Adrenal gland (tissue), 12 donors: ENCODE results near the gene STIL. TPM values are rescaled to one million over a fixed set of nuclear protein-coding genes. Genes with fewer than 3 reads are reported as not detected.
"Not testable (repeated sequence)": the region's sequence is repeated elsewhere in the genome, so short reads cannot be mapped to it uniquely, and the experiment has no call there.

ENCODE experiments used
- DNase-seq, 7 donors: peaks; one replicate each; pipeline ENCODE4 v3.0.0-alpha.2; 2019 to 2020
- H3K27ac ChIP-seq, 5 donors: fragments of 200-600 bp; sonication (generic) in 4 of 5; 1 replicate in 3 of 5; 2 replicates in 2 of 5; pipeline versions ENCODE4 v1.5.1 to v1.8.0; 2016 to 2020; ENCODE audit warnings: mild to moderate bottlenecking in 1 of 5
- H3K27me3 ChIP-seq: fragments of 200-600 bp; 2 replicates; pipeline ENCODE4 v1.8.0; 2021
- H3K36me3 ChIP-seq, 2 donors: fragments of 200-600 bp; replicated peaks in 1 of 2; 1 replicate in 1 of 2; 2 replicates in 1 of 2; pipeline versions ENCODE4 v1.5.1 to v1.8.0; 2018 to 2022
- H3K4me1 ChIP-seq, 2 donors: fragments of 200-600 bp; replicated peaks in 1 of 2; 1 replicate in 1 of 2; 2 replicates in 1 of 2; pipeline versions ENCODE4 v1.5.1 to v1.8.0; 2018 to 2021
- H3K4me3 ChIP-seq, 4 donors: fragments of 200-600 bp; sonication (generic) in 3 of 4; one replicate each; pipeline ENCODE4 v1.5.1; 2016 to 2018
- H3K9me3 ChIP-seq, 3 donors: fragments of 200-600 bp; sonication (generic) in 1 of 3; replicated peaks in 1 of 3; 1 replicate in 2 of 3; 2 replicates in 1 of 3; pipeline versions ENCODE4 v1.5.1 to v1.8.0; 2016 to 2021
- CTCF ChIP-seq, 6 experiments: fragments of 450-650 bp in 4 of 6; fragments of 200-600 bp in 2 of 6; sonication (generic) in 1 of 6; IDR thresholded peaks; 1 replicate in 5 of 6; 2 replicates in 1 of 6; pipeline versions ENCODE4 v1.5.1 to v1.8.0; 2016 to 2021; ENCODE audit warnings: antibody characterized with exemption in 6 of 6, mild to moderate bottlenecking in 2 of 6, moderate library complexity in 1 of 6
- POLR2A ChIP-seq, 2 donors: fragments of 450-650 bp; IDR thresholded peaks; one replicate each; pipeline ENCODE4 v1.6.1; 2017; ENCODE audit warnings: antibody characterized with exemption in 2 of 2, mild to moderate bottlenecking in 2 of 2, moderate library complexity in 1 of 2
- WGBS, 4 donors: extraction: QIAGEN DNeasy Blood & Tissue Kit in 2 of 4; methylation state at CpG; one replicate each; pipeline versions ENCODE4 v1.1.5 to v1.1.7; 2013 to 2017; 5-methylcytosine and 5-hydroxymethylcytosine counted together
- intact Hi-C, 2 donors: fragments of 100-400 bp; cut with DNase I; formaldehyde crosslinking; loops; one replicate each; pipeline versions ENCODE4 v1.14.1 to v1.15.0; 2022 to 2023
- polyA plus RNA-seq, 3 donors: library from polyadenylated mRNA; stranded (reverse); fragments of 200-250 nt in 2 of 3; fragments of 350-450 nt in 1 of 3; fragmentation: Illumina TruSeq in 1 of 3; extraction: RNeasy Lipid Tissue Mini Kit (QIAGEN cat#74804) in 1 of 3; gene quantifications; one replicate each; pipeline ENCODE4 v1.2.3, GENCODE V29; 2013 to 2014
- total RNA-seq, 9 donors: library from RNA; depleted of rRNA in 4 of 9; stranded (reverse); fragments of >200 nt in 4 of 9; fragments of 120-200 nt in 1 of 9; fragmentation: NEBNext Ultra II Directional in 1 of 9; extraction: Animal tissue kit (Norgen Biotek cat#: 25700) in 1 of 9; gene quantifications; one replicate each; pipeline versions ENCODE4 v1.1.0 to v1.2.4, GENCODE V29; 2013 to 2023
- donor health status: healthy with polysubstance abuse.
- donor health status: Bipolar disorder and iron deficiency.
- donor health status: DM: yes; HTN: yes; CAD: no.
- donor health status: DM: no; HTN: no; CAD: no.
- donor health status: DM: no; HTN: no; CAD: no.
- donor health status: DM: yes; HTN: yes; CAD: no.

Gene STIL
- total and polyA plus RNA-seq, 12 donors = 0.24 to 7.0 (median 1.4) TPM

GRCh38 chr1:47348246-47348645 lies 34.3 kb upstream of the STIL start:
- intact Hi-C loops = no loop called here
- 94 to 100% (median 97%) methylated on average over 1 of the region's 1 CpG for WGBS, 4 donors
- Histone ChIP-seq H3K27me3 (no peaks in the 10 kb centered on the region), H3K36me3 (no peaks in the 10 kb centered on the region), H3K4me3 (no peak overlapping the region), H3K4me1 (no peaks in the 10 kb centered on the region), H3K9me3 (no peaks in the 10 kb centered on the region), H3K27ac (no peak overlapping the region)
- no peak for DNase-seq
- TF ChIP-seq CTCF (IDR thresholded peaks at IDR 0.05) (no peak), POLR2A (IDR thresholded peaks at IDR 0.05) (no peak)

DNA sequence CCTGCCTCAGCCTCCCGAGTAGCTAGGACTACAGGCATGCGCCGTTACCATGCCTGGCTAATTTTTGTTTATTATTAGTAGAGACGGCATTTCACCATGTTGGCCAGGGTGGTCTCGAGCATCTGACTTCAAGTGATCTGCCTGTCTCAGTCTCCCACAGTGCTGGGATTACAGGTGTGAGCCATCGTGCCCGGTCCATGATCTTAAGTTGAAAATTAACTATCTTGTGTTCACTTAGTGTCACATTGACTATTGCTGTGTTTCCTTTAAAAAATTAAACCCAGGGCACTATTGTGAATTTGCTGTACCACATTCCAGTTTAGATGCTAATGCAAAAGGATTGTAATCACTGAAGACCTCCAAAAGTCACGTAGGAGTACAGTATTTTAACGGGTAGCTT lies 33.8 kb upstream of the STIL start:
- no peak for DNase-seq
- H3K9me3 ChIP-seq = no peaks in the 10 kb centered on the region
- WGBS, 4 donors = 94 to 96% (median 96%) methylated on average over 6 to 9 of the region's 9 CpGs
- no peaks in the 10 kb centered on the region for H3K36me3 ChIP-seq
- H3K27ac ChIP-seq = no peak overlapping the region
- TF ChIP-seq CTCF (IDR thresholded peaks at IDR 0.05) (no peak), POLR2A (IDR thresholded peaks at IDR 0.05) (no peak)
- no peaks in the 10 kb centered on the region for H3K27me3 ChIP-seq
- no peaks in the 10 kb centered on the region for H3K4me1 ChIP-seq
- intact Hi-C loops = no loop called here
- H3K4me3 ChIP-seq = no peak overlapping the region

- intact Hi-C loops, H3K4me3 ChIP-seq, H3K4me1 ChIP-seq, H3K9me3 ChIP-seq, DNase-seq, H3K27ac ChIP-seq, H3K36me3 ChIP-seq, H3K27me3 ChIP-seq: not testable (repeated sequence)
- WGBS, 4 donors = 93 to 99% (median 97%) methylated on average over 5 of the region's 5 CpGs
These were observed 33.0 kb upstream of the STIL start for GRCh38 chr1:47346979-47347378.

DNA sequence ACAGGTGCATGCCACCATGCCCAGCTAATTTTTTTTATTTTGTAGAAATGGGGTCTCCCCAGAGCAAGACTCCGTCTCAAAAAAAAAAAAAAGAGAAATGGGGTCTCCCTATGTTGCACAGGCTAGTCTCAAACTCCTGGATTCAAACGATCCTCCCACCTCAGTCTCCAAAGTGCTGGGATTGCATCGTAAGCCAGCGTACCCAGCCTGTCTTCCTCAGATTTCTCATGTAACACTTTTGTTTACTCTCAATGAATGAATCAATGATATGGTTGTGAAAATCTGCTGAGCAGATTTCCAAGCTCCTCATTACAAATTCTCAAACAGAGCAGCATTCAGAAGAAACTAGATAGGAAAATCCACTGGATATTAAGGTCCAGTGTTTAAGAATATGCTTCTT lies 26.3 kb upstream of the STIL start:
- no peak for DNase-seq
- no peak for TF ChIP-seq POLR2A (IDR thresholded peaks at IDR 0.05)
- TF ChIP-seq CTCF (IDR thresholded peaks at IDR 0.05) = no peak

GRCh38 chr1:47338249-47339077 lies 24.5 kb upstream of the STIL start:
- H3K36me3 ChIP-seq = no peaks in the 10 kb centered on the region
- intact Hi-C loops = no loop called here
- DNase-seq = no peak

More for the DNA sequence above, 26.3 kb upstream of the STIL start:
- H3K4me1 ChIP-seq = peaks cover 6 to 29% of the 10 kb centered on the region in 2 donors
- intact Hi-C loops = no loop called here
- no peaks in the 10 kb centered on the region for H3K9me3 ChIP-seq
- no peak overlapping the region for H3K4me3 ChIP-seq
- no peak overlapping the region for H3K27ac ChIP-seq
- no peaks in the 10 kb centered on the region for H3K27me3 ChIP-seq
- 65 to 97% (median 87%) methylated on average over 4 of the region's 4 CpGs for WGBS, 4 donors
- H3K36me3 ChIP-seq = no peaks in the 10 kb centered on the region

More at GRCh38 chr1:47338249-47339077, 24.5 kb upstream of the STIL start:
- Histone ChIP-seq H3K4me3 (no peak overlapping the region), H3K27me3 (no peaks in the 10 kb centered on the region), H3K9me3 (no peaks in the 10 kb centered on the region), H3K4me1 (peaks cover 13 to 35% of the 10 kb centered on the region in 2 donors), H3K27ac (peak overlapping the region in 2 of 5 donors; percentile 3 to 54)
- TF ChIP-seq POLR2A (IDR thresholded peaks at IDR 0.05) (no peak), CTCF (IDR thresholded peaks at IDR 0.05) (no peak)
